Measurements from ENCODE around the gene BEST4. TPM values are rescaled to one million over a fixed set of nuclear protein-coding genes. Genes with fewer than 3 reads are reported as not detected.
"Not testable (repeated sequence)": the region's sequence is repeated elsewhere in the genome, so short reads cannot be mapped to it uniquely, and the experiment has no call there.

Gene BEST4
- polyA plus RNA-seq, 4 donors = 0.65 to 1.0 (median 0.84) TPM

- DNase-seq (ENCODE audit: low read depth in 4 of 4, low spot score in 2 of 4) = no peak
Observed at GRCh38 chr1:44803312-44804095, 15.5 kb upstream of the BEST4 start.

- no peak for DNase-seq (ENCODE audit: low read depth in 4 of 4, low spot score in 2 of 4)
Observed at GRCh38 chr1:44803062-44803311, 15.0 kb upstream of the BEST4 start.

DNA sequence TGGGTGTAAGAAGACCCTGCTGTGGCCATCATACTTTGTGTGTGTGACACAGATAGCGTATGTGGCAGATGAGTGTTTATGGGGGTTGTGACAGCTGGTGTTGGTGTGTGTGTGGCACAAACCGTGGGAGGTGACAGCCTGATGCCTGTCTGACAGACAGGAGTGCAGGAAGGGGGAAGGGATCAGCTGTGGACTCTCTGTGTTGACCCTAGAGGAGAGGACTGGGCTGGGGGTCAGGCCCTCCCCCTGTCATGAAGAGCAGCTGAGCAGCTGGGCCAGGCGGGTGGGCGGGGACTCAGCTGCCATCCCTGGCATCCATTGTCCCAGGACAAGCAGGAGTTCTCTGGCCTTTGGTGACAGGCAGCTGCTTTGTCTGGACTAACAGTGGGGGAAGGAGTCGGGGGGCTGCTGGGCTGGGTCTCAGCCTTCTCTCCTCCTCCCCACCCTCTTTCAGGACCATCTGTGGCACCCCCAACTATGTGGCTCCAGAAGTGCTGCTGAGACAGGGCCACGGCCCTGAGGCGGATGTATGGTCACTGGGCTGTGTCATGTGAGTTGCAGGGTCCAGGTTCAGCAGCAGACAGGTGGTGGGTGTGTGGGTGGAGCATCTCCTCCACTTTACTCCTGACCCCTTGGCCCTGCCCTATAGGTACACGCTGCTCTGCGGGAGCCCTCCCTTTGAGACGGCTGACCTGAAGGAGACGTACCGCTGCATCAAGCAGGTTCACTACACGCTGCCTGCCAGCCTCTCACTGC, 14.5 kb upstream of the BEST4 start:
- no peak for DNase-seq (ENCODE audit: low read depth in 4 of 4, low spot score in 2 of 4)

DNA sequence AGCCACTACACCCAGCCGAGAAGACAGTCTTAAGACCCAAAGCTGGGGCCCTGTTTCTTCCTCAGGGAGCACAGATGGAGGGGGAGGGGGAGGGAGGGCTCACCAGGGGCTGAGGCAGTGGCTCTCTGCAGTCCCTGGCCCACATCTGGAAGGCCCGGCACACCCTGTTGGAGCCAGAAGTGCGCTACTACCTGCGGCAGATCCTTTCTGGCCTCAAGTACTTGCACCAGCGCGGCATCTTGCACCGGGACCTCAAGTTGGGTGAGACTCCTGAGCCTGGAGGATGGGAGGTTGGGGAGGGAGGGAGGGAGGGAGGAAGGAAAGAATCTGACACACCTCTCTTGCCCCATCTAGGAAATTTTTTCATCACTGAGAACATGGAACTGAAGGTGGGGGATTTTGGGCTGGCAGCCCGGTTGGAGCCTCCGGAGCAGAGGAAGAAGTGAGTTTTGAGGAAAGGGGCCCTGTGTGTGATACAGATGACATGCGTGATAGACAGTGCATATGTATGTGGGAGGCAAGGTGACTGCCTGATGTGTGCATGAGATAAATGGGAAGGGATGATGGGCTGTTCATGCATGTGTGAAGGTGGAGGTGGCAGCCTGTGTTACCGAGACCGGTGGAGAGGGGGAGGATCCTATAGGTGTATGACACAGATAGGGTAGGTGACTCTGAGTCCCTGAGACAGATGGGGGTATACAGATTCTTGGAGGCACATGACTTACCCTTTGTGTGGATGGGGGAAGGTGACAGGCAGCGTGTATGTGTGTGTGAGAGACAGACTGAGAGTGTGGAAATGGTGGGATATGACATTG, 13.7 kb upstream of the BEST4 start:
- no peak for DNase-seq (ENCODE audit: low read depth in 4 of 4, low spot score in 2 of 4)

DNA sequence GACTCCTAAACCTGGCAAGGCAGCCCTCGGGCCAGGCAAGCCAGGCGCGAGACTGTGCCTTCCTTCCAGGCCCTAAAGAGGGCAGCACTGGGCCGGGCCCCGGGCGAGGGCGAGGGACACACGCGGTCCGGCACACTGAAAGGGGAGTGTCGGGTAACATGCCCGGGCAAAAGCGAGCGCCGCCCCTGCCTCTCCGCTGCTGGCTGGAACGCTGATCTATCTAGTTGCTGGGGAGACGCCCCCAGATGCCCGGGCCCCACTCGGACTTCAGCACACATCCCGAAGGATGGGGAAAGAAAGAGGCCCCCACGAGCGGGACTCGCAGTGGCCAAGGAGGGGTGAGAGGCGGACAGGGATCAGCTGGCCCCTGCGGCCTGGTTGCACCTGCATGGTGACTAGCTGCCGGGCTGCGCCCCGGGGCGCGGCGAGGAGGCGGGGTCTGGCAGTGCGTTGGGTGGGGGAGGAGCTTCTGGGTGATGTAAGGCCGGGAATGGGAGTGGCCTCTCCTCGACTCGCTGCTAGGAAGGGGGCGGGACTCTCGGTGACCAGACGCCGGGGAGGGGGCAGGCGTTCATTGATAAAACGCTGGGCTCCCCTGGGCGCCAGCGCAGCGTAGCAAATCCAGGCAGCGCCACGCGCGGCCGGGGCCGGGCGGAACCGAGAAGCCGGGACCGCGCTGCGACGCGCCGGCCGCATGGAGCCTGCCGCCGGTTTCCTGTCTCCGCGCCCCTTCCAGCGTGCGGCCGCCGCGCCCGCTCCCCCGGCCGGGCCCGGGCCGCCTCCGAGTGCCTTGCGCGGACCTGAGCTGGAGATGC, 12.0 kb upstream of the BEST4 start, which contains the start of gene PLK3:
Gene PLK3 (plus strand): TSS at position 608 of the 815 bp plus-strand sequence. CDS start 87 bp downstream, at position 695.
- DNase-seq (ENCODE audit: low read depth in 4 of 4, low spot score in 2 of 4) = peak; percentile 94 to 96 (median 94)

DNA sequence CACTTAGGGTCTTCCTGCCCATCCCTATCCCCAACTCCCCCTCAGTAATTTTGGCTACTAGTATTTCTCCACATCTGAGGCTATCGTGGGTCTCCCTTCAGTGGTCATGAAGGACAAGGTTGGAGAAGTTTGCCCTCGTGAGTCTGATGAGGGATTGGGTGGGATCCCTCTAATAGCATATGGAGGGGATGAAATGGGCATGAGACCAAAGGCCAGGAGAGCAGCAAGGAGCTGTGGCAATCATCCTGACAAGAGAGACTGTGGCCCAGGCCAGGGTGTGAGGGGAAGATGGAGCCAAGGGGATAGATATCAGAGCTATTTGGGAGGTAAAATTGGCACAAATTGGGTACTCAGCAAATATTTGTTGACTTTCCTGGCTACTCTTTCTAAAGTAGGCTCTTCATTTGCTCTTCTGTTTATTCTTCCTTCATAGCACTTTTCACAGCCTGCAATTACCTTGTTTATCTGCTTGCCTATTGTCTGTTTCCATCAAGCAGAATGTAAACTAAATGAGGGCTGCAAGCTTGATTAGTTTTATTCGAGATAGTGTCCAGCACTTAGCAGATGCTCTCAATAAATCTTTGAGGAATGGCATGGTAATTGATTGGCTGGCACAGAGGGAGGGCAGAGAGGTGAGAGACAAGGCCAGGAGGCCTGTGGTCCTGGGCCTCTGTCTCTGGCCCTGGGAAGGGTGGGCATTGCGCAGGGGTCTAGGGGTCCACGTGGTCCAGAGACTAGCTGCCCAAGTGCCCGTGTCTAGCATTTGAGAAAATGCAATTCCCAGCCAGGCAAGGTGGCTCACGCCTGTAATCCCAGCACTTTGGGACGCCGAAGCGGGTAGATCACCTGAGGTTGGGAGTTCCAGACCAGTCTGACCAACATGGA, 10.8 kb upstream of the BEST4 start:
- no peak for DNase-seq (ENCODE audit: low read depth in 4 of 4, low spot score in 2 of 4)

DNA sequence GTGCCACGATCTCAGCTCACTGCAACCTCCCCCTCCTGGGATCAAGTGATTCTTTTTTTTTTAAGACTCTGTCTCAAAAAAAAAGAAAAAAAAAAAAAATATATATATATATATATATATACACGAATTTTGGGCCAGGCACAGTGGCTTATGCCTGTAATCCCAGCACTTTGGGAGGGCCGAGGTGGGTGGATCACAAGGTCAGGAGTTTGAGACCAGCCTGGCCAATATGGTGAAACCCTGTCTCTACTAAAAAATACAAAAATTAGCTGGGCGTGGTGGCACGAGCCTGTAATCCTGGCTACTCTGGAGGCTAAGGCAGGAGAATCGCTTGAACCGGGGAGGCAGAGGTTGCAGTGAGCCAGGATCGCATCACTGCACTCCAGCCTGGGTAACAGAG, 9.9 kb upstream of the BEST4 start:
- not testable (repeated sequence) for DNase-seq (ENCODE audit: low read depth in 4 of 4, low spot score in 2 of 4)

DNA sequence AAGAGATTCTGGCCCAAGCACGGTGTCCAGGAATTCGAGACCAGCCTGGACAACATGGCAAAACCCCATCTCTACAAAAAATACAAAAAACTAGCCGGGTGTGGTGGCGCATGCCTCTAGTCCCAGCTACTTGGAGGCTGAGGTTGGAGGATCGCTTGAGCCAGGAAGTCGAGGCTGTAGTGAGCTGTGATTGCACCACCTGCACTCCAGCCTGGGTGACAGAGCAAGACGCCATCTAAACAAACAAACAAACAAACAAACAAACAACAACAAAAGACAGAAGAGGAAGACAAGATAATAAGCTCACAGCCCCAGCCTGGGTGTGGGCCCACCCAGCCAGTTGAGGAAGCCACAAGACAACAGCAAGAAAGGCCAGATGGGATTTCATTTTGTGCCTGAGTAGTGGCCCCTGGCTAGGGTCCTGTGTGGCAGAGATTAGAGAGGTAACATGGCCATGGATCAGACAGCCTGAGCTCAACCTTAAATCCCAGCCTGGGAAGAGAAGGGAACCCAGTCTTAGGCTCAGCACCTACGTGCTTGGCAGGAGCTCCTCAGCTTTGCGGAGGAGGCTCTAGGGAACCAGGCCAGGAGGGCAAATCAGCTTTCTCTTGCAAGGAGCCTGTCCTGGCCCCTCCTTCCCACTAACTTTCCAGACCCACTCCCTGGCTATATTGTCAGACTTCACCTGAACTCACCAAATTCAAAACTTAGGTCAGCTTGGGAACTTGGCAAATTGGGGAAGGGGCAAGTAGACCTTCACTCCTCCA, 4.9 kb upstream of the BEST4 start:
- DNase-seq (ENCODE audit: low read depth in 4 of 4, low spot score in 2 of 4) = no peak

- no peak for DNase-seq (ENCODE audit: low read depth in 4 of 4, low spot score in 2 of 4)
Observed at GRCh38 chr1:44790968-44791801, 3.2 kb upstream of the BEST4 start.

DNA sequence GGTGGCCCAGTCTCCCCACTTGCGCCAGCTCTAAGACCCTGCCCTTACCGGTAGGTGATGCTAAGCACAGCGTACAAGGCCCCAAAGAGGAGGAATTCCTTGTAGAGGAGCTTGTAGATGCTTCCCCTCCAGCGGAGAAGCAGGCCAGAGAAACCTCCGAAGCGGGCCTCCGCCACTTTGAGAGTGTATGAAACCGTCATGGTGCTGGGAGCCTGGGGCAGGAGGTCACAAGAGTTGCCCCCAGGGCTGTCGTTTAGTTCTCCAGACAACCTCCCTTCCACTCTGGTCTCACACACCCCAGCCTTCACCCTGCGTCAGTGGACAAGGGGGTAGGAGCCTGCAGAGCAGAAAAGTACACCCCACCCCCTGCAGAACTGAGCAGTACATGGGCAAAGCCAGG, 464 bp downstream of the BEST4 start:
- DNase-seq (ENCODE audit: low read depth in 4 of 4, low spot score in 2 of 4) = no peak

GRCh38 chr1:44786841-44787426, 1.0 kb downstream of the BEST4 start:
- DNase-seq (ENCODE audit: low read depth in 4 of 4, low spot score in 2 of 4) = no peak

GRCh38 chr1:44786138-44786840, 1.7 kb downstream of the BEST4 start:
- DNase-seq (ENCODE audit: low read depth in 4 of 4, low spot score in 2 of 4) = no peak

DNA sequence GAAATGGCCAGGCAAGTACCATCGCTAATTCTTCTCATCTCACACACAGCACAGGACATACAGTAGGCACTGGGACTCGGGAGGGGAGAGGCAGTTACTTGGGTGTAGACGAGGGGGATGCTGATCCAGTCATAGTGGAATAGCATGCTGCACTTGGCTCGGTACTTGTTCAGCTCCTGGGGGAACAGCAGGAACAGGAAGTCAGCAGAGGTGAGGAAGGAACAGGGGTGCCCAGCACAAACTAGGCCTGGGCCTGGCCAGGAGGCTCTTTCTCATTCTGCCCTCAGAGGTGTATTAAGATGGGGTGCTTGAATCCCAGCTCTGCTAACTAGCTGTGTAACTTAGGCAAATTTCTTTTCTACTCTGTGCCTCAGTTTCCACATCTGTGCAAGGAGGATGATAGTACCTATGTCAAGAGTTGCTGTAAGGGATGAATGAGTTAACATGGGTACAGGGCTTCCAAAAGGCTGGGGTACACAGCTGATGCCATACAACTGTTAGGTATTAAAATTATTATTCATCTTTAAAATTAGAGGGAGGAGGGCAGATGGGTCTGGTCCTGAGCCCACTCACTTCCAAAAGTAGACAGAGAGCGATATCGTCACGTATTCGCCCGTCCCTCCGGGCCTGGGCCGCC, 2.4 kb downstream of the BEST4 start:
- DNase-seq (ENCODE audit: low read depth in 4 of 4, low spot score in 2 of 4) = no peak

DNA sequence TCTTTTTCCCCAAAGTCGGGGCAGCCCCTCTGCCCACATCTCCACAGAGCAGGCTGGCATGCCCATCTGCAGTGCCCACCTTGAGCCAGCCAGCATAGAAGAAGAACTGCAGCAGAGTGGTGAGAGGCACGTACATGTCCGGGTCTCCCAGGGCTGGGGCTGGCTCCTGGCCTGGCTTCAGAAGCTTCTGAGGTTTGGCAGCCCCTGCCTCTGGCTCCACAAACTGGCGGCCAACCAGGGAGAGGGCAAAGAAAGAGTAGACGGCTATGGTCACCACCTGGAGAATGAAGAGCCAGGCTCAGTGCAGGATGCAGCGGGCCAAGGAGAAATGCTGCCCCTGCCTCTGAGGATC, 3.0 kb downstream of the BEST4 start:
- no peak for DNase-seq (ENCODE audit: low read depth in 4 of 4, low spot score in 2 of 4)

- DNase-seq (ENCODE audit: low read depth in 4 of 4, low spot score in 2 of 4) = no peak
Observed at GRCh38 chr1:44784094-44785028, 3.6 kb downstream of the BEST4 start.

All from left renal cortex interstitium (tissue), 4 donors.